GM12878 (cell line): ENCODE measurements around the gene HIVEP1. TPM values are rescaled to one million over a fixed set of nuclear protein-coding genes. Genes with fewer than 3 reads are reported as not detected.

Experiments
- ATAC-seq: fragments of 200-7000 bp; cut with Tn5 transposase; 3 replicates; pipeline ENCODE4 v1.9.1; 2020; ENCODE audit warnings: mild to moderate bottlenecking, moderate library complexity
- BruUV-seq: library from RNA; stranded (reverse); fragments of 400-500 nt; replicated peaks from 2 replicates; lab custom pipeline; 2021; lab: Mats Ljungman, UMichigan
- CTCF ChIA-PET: fragments of 300-600 bp; sonication (Branson Sonifier 250); formaldehyde crosslinking; extraction: SDS; loops from one replicate; lab custom pipeline; 2021; ENCODE audit warnings: inconsistent platforms; lab: Yijun Ruan, JAX
- POLR2A ChIA-PET: fragments of 350-600 bp; formaldehyde crosslinking; extraction: SDS; loops from one replicate; lab custom pipeline; 2021; ENCODE audit warnings: inconsistent platforms; lab: Charles Lee
- RAD21 ChIA-PET: fragments of 300-600 bp; sonication (Branson Sonifier 250); formaldehyde crosslinking; loops from one replicate; lab custom pipeline; 2023; ENCODE audit warnings: antibody characterized with exemption; ENCODE audit not compliant: unreplicated experiment; lab: Charles Lee
- SMC1A ChIA-PET: fragments of 300-600 bp; sonication (Branson Sonifier 250); formaldehyde crosslinking; loops from one replicate; lab custom pipeline; 2023; ENCODE audit not compliant: unreplicated experiment, uncharacterized antibody; lab: Charles Lee
- DNase-seq: peaks from one replicate; pipeline ENCODE4 v3.0.0-alpha.2; 2011; ENCODE audit warnings: low read depth, low spot score
- FAIRE-seq: peaks from 3 replicates; lab custom pipeline; 2011; peaks lifted over from hg19 to GRCh38; lab: Jason Lieb, UNC
- H2AFZ ChIP-seq: 2 replicates; pipeline ENCODE4 v1.6.0; 2011; ENCODE audit warnings: low read depth, low read length, control low read depth; ENCODE audit not compliant: control insufficient read depth
- H3K27ac ChIP-seq: 2 replicates; pipeline ENCODE4 v1.5.1; 2011; ENCODE audit warnings: control low read depth; ENCODE audit not compliant: control insufficient read depth, insufficient read depth
- H3K27me3 ChIP-seq, 2 experiments: replicated peaks in 1 of 2; 2 replicates each; pipeline versions ENCODE4 v1.6.0 to v1.6.1; 2011; ENCODE audit warnings: low read length in 1 of 2; ENCODE audit not compliant: control insufficient read depth in 2 of 2, insufficient read depth in 2 of 2
- H3K36me3 ChIP-seq, 2 experiments: 2 replicates each; pipeline ENCODE4 v1.5.1; 2011; ENCODE audit warnings: low read length in 1 of 2; ENCODE audit not compliant: control insufficient read depth in 2 of 2, insufficient read depth in 2 of 2
- H3K4me1 ChIP-seq: 2 replicates; pipeline ENCODE4 v1.6.1; 2011; ENCODE audit warnings: mild to moderate bottlenecking, low read length, moderate library complexity, mixed read lengths; ENCODE audit not compliant: control insufficient read depth, insufficient read depth
- H3K4me2 ChIP-seq: 2 replicates; pipeline ENCODE4 v1.6.0; 2011; ENCODE audit warnings: control low read depth; ENCODE audit not compliant: control insufficient read depth, insufficient read depth
- H3K4me3 ChIP-seq: fragments of 200-600 bp; sonication (generic); 2 replicates; pipeline ENCODE4 v1.5.1; 2016
- H3K79me2 ChIP-seq: 2 replicates; pipeline ENCODE4 v1.6.0; 2011; ENCODE audit warnings: low read length; ENCODE audit not compliant: control insufficient read depth, insufficient read depth
- H3K9ac ChIP-seq: 2 replicates; pipeline ENCODE4 v1.8.0; 2011; ENCODE audit warnings: low read length, control low read depth, mixed read lengths; ENCODE audit not compliant: control insufficient read depth, insufficient read depth
- H3K9me3 ChIP-seq: replicated peaks from 3 replicates; pipeline ENCODE4 v1.5.1; 2011; ENCODE audit warnings: mild to moderate bottlenecking, low read length; ENCODE audit not compliant: control insufficient read depth, insufficient read depth
- H4K20me1 ChIP-seq: 2 replicates; pipeline ENCODE4 v1.6.0; 2011; ENCODE audit not compliant: control insufficient read depth, insufficient read depth
- ASH2L ChIP-seq: fragments of 300-600, 200-600 bp; sonication (generic); IDR thresholded peaks from 2 replicates; pipeline ENCODE4 v1.6.1; 2017; ENCODE audit warnings: low read depth, mild to moderate bottlenecking, borderline replicate concordance
- BHLHE40 ChIP-seq, 2 experiments: fragments of 450-650 bp in 1 of 2; IDR thresholded peaks; 2 replicates each; pipeline ENCODE4 v1.6.1; 2011 to 2017; ENCODE audit warnings: low read depth in 2 of 2, borderline replicate concordance in 1 of 2, improper control_type of control experiment in 1 of 2, low read length in 1 of 2, mild to moderate bottlenecking in 1 of 2
- E2F4 ChIP-seq: IDR thresholded peaks from 2 replicates; pipeline ENCODE4 v1.6.1; 2012; ENCODE audit warnings: low read depth, low read length, improper control_type of control experiment
- EP300 ChIP-seq, 2 experiments: fragments of 150-350 bp in 1 of 2; IDR thresholded peaks; 2 replicates each; pipeline ENCODE4 v1.6.1; 2011 to 2012; ENCODE audit warnings: low read depth in 2 of 2, low read length in 2 of 2, borderline replicate concordance in 1 of 2, improper control_type of control experiment in 1 of 2, inconsistent platforms in 1 of 2; ENCODE audit not compliant: control insufficient read depth in 1 of 2
- HDAC6 ChIP-seq: fragments of 200-600 bp; sonication (generic); IDR thresholded peaks from one replicate; pipeline ENCODE4 v1.8.0; 2017; ENCODE audit warnings: antibody characterized with exemption; ENCODE audit not compliant: unreplicated experiment
- MYC ChIP-seq: IDR thresholded peaks from 2 replicates; pipeline ENCODE4 v1.6.1; 2011; ENCODE audit warnings: mild to moderate bottlenecking, low read length, moderate library complexity, inconsistent platforms; ENCODE audit not compliant: insufficient read depth, insufficient replicate concordance, insufficient read length, severe bottlenecking
- NFYA ChIP-seq: IDR thresholded peaks from 2 replicates; pipeline ENCODE4 v1.6.1; 2011; ENCODE audit warnings: low read depth, mild to moderate bottlenecking, low read length, improper control_type of control experiment, borderline replicate concordance
- POLR2AphosphoS2 ChIP-seq: IDR thresholded peaks from 2 replicates; pipeline ENCODE4 v1.6.1; 2011; ENCODE audit warnings: low read depth, mild to moderate bottlenecking, low read length, improper control_type of control experiment, moderate library complexity
- RAD51 ChIP-seq: fragments of 450-650 bp; IDR thresholded peaks from 2 replicates; pipeline ENCODE4 v1.6.1; 2016; ENCODE audit warnings: moderate library complexity, mild to moderate bottlenecking, inconsistent platforms
- RCOR1 ChIP-seq: conservative IDR thresholded peaks from 2 replicates; pipeline ENCODE4 v1.6.1; 2012; ENCODE audit warnings: low read depth, low read length, improper control_type of control experiment
- RELA ChIP-seq: fragments of 450-650 bp; IDR thresholded peaks from 2 replicates; pipeline ENCODE4 v1.8.0; 2014; ENCODE audit warnings: borderline replicate concordance; ENCODE audit not compliant: partially characterized antibody
- RELB ChIP-seq: fragments of 450-650 bp; IDR thresholded peaks from 2 replicates; pipeline ENCODE4 v1.6.1; 2017; ENCODE audit warnings: low read depth, mild to moderate bottlenecking, moderate library complexity
- ZBTB11 ChIP-seq: fragments of 450-650 bp; formaldehyde crosslinking; IDR thresholded peaks from 2 replicates; pipeline ENCODE4 v1.5.0; 2022; ENCODE audit warnings: mild to moderate bottlenecking, missing genetic modification characterization
- ZNF24 ChIP-seq: fragments of 450-650 bp; IDR thresholded peaks from 2 replicates; pipeline ENCODE4 v1.6.1; 2017; ENCODE audit warnings: antibody characterized with exemption, mild to moderate bottlenecking
- WGBS: methylation state at CpG from one replicate; pipeline ENCODE4 v1.1.6; 2016; ENCODE audit warnings: low lambda C conversion rate; ENCODE audit not compliant: insufficient replicate concordance, insufficient coverage; ENCODE audit errors: missing lambda C conversion rate; 5-methylcytosine and 5-hydroxymethylcytosine counted together
- in situ Hi-C: fragments of 300-500 bp; cut with MboI; formaldehyde crosslinking; loops from 9 replicates; pipeline ENCODE4 v1.14.3; 2018; ENCODE audit warnings: mixed read lengths
- intact Hi-C: fragments of 100-400 bp; cut with micrococcal nuclease; formaldehyde crosslinking; loops from one replicate; pipeline ENCODE4 v1.14.2; 2022; ENCODE audit not compliant: unreplicated experiment
- polyA plus RNA-seq, 11 experiments: library from polyadenylated mRNA; depleted of rRNA in 4 of 11; unstranded in 6 of 11; stranded (reverse) in 5 of 11; fragments of >200 nt; fragmentation: Nextera tagmentation in 4 of 11; fragmentation: Illumina TruSeq in 1 of 11; extraction: Ambion mirVana in 4 of 11; extraction: Trizol in 1 of 11; gene quantifications; 1 replicate in 1 of 11; 2 replicates in 10 of 11; pipeline versions ENCODE4 v1.2.1 to v1.2.3, GENCODE V29; 2011 to 2016; ENCODE audit warnings: inconsistent platforms in 2 of 11, missing spikeins in 2 of 11, low read depth in 1 of 11
- total RNA-seq, 4 experiments: library from RNA; depleted of rRNA in 3 of 4; stranded (reverse); fragments of >200 nt in 3 of 4; fragmentation: Illumina TruSeq in 1 of 4; extraction: Trizol in 1 of 4; gene quantifications; 2 replicates each; pipeline versions ENCODE4 v1.2.1 to v1.2.3, GENCODE V29; 2013 to 2021

HIVEP1 gene
- total and polyA plus RNA-seq, 10 of the 15 experiments (the other 5 are each of a cell fraction or from before 2014, with no cell fraction given) = 4.3 to 37.5 (median 21.6) TPM

GRCh38 chr6:12164508-12164770 lies 152.3 kb downstream of the HIVEP1 start (continued):
- TF ChIP-seq E2F4 = no peak
- no peak for TF ChIP-seq POLR2AphosphoS2
- TF ChIP-seq RAD51 = no peak
- no peak for TF ChIP-seq ZBTB11 (CRISPR knock-in tag)

- SMC1A ChIA-PET = no interaction called here
- intact Hi-C loops = no loop called here
- ATAC-seq (no peak), FAIRE-seq (no peak), DNase-seq (no peak)
- H2AFZ ChIP-seq = no peak overlapping the region
- H3K9ac ChIP-seq = no peak overlapping the region
- CTCF ChIA-PET = no interaction called here
- no peak overlapping the region for H3K27ac ChIP-seq
- RAD21 ChIA-PET = no interaction called here
- H3K4me3 ChIP-seq = no peak overlapping the region
- BruUV-seq = no TSS peak
- no peaks in the 10 kb centered on the region for H3K79me2 ChIP-seq
- H3K36me3 ChIP-seq = peaks cover 12 to 19% of the 10 kb centered on the region in 2 experiments; a peak in 3 of 4 replicates
- no peaks in the 10 kb centered on the region for H3K9me3 ChIP-seq
- POLR2A ChIA-PET = no interaction called here
- no peaks in the 10 kb centered on the region for H3K4me1 ChIP-seq
- 98% methylated on average over 4 of the region's 4 CpGs for WGBS
- no peaks in the 10 kb centered on the region for H4K20me1 ChIP-seq
- no peaks in the 10 kb centered on the region for H3K27me3 ChIP-seq
- in situ Hi-C loops = no loop called here
- no peak overlapping the region for H3K4me2 ChIP-seq
- TF ChIP-seq MYC (no peak), NFYA (no peak), RCOR1 (no peak), RELA (no peak), ASH2L (no peak), BHLHE40 (IDR thresholded peaks at IDR 0.05; ENCODE audit: borderline replicate concordance in 1 of 2, low read depth in 2 of 2, low read length in 1 of 2) (no peak), EP300 (IDR thresholded peaks at IDR 0.05; ENCODE audit: borderline replicate concordance in 1 of 2, control insufficient read depth in 1 of 2, low read depth in 2 of 2, low read length in 2 of 2) (no peak), ZNF24 (no peak), RELB (no peak), HDAC6 (no peak)
Measured at GRCh38 chr6:12165297-12165696, 153.2 kb downstream of the HIVEP1 start.
